Lung (tissue), 12 donors: Measurements from ENCODE around the gene VTA1. TPM values are rescaled to one million over a fixed set of nuclear protein-coding genes. Genes with fewer than 3 reads are reported as not detected.
"Not testable (repeated sequence)": the region's sequence is repeated elsewhere in the genome, so short reads cannot be mapped to it uniquely, and the experiment has no call there.

Experiments used
- ATAC-seq: fragments of 200-7000 bp; cut with Tn5 transposase; one replicate; pipeline ENCODE4 v1.9.1; 2020; ENCODE audit warnings: moderate number of reproducible peaks; ENCODE audit not compliant: insufficient read depth, low FRiP score
- DNase-seq, 3 donors: peaks; one replicate each; pipeline ENCODE4 v3.0.0-alpha.2; 2013 to 2017
- H3K27ac ChIP-seq, 2 donors: one replicate each; pipeline ENCODE4 v1.5.1; 2013; ENCODE audit warnings: mild to moderate bottlenecking in 2 of 2, moderate library complexity in 2 of 2, control low read depth in 1 of 2, inconsistent platforms in 1 of 2, low read depth in 1 of 2, low read length in 1 of 2
- H3K27me3 ChIP-seq, 3 donors: one replicate each; pipeline ENCODE4 v1.5.1; 2013; ENCODE audit warnings: low read length in 2 of 3; ENCODE audit not compliant: control insufficient read depth in 3 of 3, insufficient read depth in 3 of 3
- H3K36me3 ChIP-seq, 4 donors: one replicate each; pipeline ENCODE4 v1.5.1; 2013; ENCODE audit warnings: low read length in 4 of 4, mild to moderate bottlenecking in 1 of 4, moderate library complexity in 1 of 4; ENCODE audit not compliant: control insufficient read depth in 4 of 4, insufficient read depth in 4 of 4
- H3K4me1 ChIP-seq, 5 donors: one replicate each; pipeline ENCODE4 v1.5.1; 2013; ENCODE audit warnings: low read length in 5 of 5, mild to moderate bottlenecking in 2 of 5, moderate library complexity in 1 of 5; ENCODE audit not compliant: control insufficient read depth in 5 of 5, insufficient read depth in 5 of 5
- H3K4me3 ChIP-seq: one replicate; pipeline ENCODE4 v1.5.1; 2013; ENCODE audit warnings: mild to moderate bottlenecking, control low read depth, moderate library complexity
- H3K9ac ChIP-seq, 2 donors: one replicate each; pipeline ENCODE4 v1.5.1; 2013; ENCODE audit warnings: low read length in 2 of 2, control low read depth in 1 of 2; ENCODE audit not compliant: insufficient read depth in 1 of 2
- H3K9me3 ChIP-seq, 4 donors: one replicate each; pipeline ENCODE4 v1.5.1; 2013; ENCODE audit warnings: low read length in 3 of 4, mild to moderate bottlenecking in 1 of 4, moderate library complexity in 1 of 4; ENCODE audit not compliant: control insufficient read depth in 4 of 4, insufficient read depth in 3 of 4
- CTCF ChIP-seq: IDR thresholded peaks from 2 replicates; pipeline ENCODE4 v1.5.1; 2012; ENCODE audit warnings: mild to moderate bottlenecking; ENCODE audit errors: control extremely low read depth, extremely low read depth
- WGBS, 2 donors: extraction: QIAGEN DNeasy Blood & Tissue Kit; methylation state at CpG; one replicate each; pipeline ENCODE4 v1.1.7; 2013; 5-methylcytosine and 5-hydroxymethylcytosine counted together
- polyA plus RNA-seq, 2 donors: library from polyadenylated mRNA; stranded (reverse); fragments of 200-250 nt; gene quantifications; one replicate each; pipeline ENCODE4 v1.2.1, GENCODE V29; 2013
- total RNA-seq, 2 donors: library from RNA; depleted of rRNA in 1 of 2; stranded (reverse); fragments of >200 nt in 1 of 2; gene quantifications; one replicate each; pipeline ENCODE4 v1.2.1, GENCODE V29; 2014 to 2021
- donor health status: control.
- donor health status: control.
- donor health status: Bipolar disorder and iron deficiency.
- donor health status: healthy.
- donor health status: DM: yes; HTN: yes; CAD: no.

The VTA1 gene
- total and polyA plus RNA-seq, 4 donors: 15.2 to 61.9 (median 29.3) TPM

- peaks cover 0 to 3% (median 0%) of the 10 kb centered on the region in 3 donors for H3K27me3 ChIP-seq
- no peaks in the 10 kb centered on the region for H3K4me1 ChIP-seq
- H3K36me3 ChIP-seq: no peaks in the 10 kb centered on the region
- DNase-seq (no peak), ATAC-seq (no peak)
- H3K9ac ChIP-seq: no peak overlapping the region
- H3K4me3 ChIP-seq: no peak overlapping the region
- H3K27ac ChIP-seq: no peak overlapping the region
- 84 to 100% methylated on average over 1 of the region's 1 CpG for WGBS, 2 donors
- no peak for TF ChIP-seq CTCF
- peaks cover 0 to 6% (median 1%) of the 10 kb centered on the region in 4 donors for H3K9me3 ChIP-seq
Observed at GRCh38 chr6:142130814-142131213, 16.2 kb upstream of the VTA1 start.

GRCh38 chr6:142132625-142133024, 14.4 kb upstream of the VTA1 start, which contains the start of gene GJE1:
GJE1 (plus strand) TSS chr6:142132925; CDS start chr6:142133159, 234 bp downstream.
- H3K9me3 ChIP-seq: peaks cover 0 to 6% (median 1%) of the 10 kb centered on the region in 4 donors
- no peak for DNase-seq
- no peak for TF ChIP-seq CTCF
- no peaks in the 10 kb centered on the region for H3K4me1 ChIP-seq
- H3K36me3 ChIP-seq: no peaks in the 10 kb centered on the region
- no peak within 1 kb of the TSS for H3K27ac ChIP-seq
- ATAC-seq: no peak
- no peak within 1 kb of the TSS for H3K4me3 ChIP-seq
- H3K27me3 ChIP-seq: peaks cover 0 to 3% (median 0%) of the 10 kb centered on the region in 3 donors
- 74 to 78% methylated on average over 1 of the region's 1 CpG for WGBS, 2 donors
- no peak within 1 kb of the TSS for H3K9ac ChIP-seq

GRCh38 chr6:142138876-142139275, 8.2 kb upstream of the VTA1 start:
- Histone ChIP-seq H3K27ac (no peak overlapping the region), H3K36me3 (no peaks in the 10 kb centered on the region), H3K27me3 (peaks cover 0 to 4% (median 0%) of the 10 kb centered on the region in 3 donors), H3K4me1 (no peaks in the 10 kb centered on the region), H3K9ac (no peak overlapping the region), H3K4me3 (no peak overlapping the region), H3K9me3 (no peaks in the 10 kb centered on the region)
- 48 to 50% methylated on average over 2 of the region's 2 CpGs for WGBS, 2 donors
- no peak for TF ChIP-seq CTCF
- no peak for DNase-seq
- no peak for ATAC-seq

- H3K4me1 ChIP-seq, H3K4me3 ChIP-seq, H3K27me3 ChIP-seq, H3K27ac ChIP-seq, H3K9ac ChIP-seq, DNase-seq, H3K36me3 ChIP-seq, ATAC-seq, H3K9me3 ChIP-seq: not testable (repeated sequence)
- 93% methylated on average over 13 of the region's 13 CpGs for WGBS, 2 donors
Observed at GRCh38 chr6:142141531-142141930, 5.5 kb upstream of the VTA1 start.
